Activated CD4-positive, CD25-positive, alpha-beta regulatory T cell (primary cell): ENCODE results near the gene SLC16A12.
"Not testable (repeated sequence)": the region's sequence is repeated elsewhere in the genome, so short reads cannot be mapped to it uniquely, and the experiment has no call there.

Experiments used
- DNase-seq, 4 experiments: peaks; one replicate each; lab custom pipeline; 2025; lab: John Stamatoyannopoulos, UW

SLC16A12 gene

GRCh38 chr10:89468191-89468965 lies 67.0 kb downstream of the SLC16A12 start:
- DNase-seq = no peak

DNA sequence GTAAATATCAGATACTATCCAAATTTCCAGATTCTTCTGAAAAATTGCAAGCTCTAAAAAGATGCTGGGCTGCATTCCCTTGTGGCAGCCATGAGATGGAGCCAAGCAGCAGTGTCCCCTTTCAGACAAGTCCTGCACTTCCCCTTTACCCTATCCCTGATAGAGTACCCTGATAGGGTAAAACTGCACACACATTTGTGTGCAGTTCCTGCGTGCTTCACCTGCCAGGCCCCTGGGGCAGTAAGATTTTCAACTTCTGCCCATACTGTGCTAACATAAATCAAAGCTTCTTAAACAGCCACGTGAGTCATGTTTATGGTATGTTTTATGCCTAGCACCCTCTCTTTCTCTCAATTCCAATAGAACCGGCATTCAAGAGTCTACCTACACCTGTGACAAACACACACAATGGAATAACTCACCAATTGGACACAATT lies 68.8 kb downstream of the SLC16A12 start:
- no peak for DNase-seq

DNA sequence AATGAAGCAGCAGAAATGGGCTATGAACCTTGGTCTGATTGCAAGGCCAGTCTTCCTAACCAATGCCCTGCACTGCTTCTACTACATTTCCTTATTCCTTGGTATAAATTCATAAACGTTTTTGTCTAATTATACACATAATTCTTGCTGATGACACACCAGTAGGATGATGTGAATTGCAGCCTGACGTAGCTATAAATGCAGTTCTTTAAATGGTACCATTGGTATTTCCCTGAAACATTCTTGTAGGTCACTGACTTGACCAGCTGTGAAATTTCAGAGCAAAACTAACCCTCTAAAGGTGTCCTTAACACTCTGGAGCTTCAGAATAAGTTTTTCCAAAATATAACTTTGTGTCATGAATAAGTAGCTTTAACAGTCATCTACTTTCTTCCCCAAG lies 70.2 kb downstream of the SLC16A12 start:
- no peak for DNase-seq

DNA sequence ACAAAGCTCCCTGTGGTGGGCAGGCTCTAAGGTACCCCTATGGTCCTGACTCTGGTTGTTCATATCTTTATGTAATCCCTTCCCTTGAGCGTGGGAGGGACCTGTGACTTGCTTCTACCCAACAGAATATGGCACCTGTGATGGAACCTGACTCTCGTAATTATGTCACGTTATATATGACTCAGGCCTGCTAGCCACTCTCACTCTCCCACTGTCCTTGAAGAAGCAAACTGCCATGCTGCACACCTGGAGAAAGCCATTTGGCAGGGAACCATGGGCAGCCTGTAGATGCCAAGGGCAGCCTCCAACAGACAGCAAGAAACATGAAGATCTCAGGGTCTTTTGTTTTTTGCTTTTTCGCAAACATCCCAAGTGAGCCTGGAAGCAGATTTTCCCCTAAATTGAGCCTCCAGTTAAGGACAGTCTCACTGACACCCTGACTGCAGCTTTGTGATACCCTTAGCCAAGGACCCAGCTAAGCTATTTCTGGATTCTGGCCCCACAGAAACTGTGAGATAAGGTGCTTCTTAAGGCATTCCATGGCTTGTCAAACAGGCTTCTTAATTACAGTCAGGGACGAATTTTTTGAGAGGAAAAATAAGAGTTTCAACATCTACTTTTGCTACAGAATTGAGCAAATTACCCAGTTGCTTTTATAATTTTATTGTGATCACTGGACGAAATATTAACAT lies 71.4 kb downstream of the SLC16A12 start:
- no peak for DNase-seq

- no peak for DNase-seq
These were observed 76.6 kb downstream of the SLC16A12 start for GRCh38 chr10:89458784-89459183.

DNA sequence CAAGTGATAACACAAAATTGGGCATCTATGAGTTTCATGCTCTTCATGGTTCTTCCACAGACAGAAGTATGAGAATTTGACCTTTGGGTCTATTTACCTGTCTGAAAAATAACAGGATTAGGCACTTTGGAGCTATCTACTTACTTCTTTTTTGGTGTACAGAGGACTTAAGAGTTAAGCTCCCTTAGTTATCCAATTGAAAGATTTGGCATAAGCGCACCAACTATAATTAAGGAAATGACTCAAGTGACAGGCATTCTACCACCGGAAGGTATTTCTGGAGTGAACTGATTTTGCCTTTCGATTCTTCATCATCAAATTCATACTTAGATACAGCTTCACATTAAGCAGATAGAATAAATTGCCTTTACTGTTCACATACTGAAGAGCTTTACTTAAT lies 77.1 kb downstream of the SLC16A12 start:
- no peak for DNase-seq

DNA sequence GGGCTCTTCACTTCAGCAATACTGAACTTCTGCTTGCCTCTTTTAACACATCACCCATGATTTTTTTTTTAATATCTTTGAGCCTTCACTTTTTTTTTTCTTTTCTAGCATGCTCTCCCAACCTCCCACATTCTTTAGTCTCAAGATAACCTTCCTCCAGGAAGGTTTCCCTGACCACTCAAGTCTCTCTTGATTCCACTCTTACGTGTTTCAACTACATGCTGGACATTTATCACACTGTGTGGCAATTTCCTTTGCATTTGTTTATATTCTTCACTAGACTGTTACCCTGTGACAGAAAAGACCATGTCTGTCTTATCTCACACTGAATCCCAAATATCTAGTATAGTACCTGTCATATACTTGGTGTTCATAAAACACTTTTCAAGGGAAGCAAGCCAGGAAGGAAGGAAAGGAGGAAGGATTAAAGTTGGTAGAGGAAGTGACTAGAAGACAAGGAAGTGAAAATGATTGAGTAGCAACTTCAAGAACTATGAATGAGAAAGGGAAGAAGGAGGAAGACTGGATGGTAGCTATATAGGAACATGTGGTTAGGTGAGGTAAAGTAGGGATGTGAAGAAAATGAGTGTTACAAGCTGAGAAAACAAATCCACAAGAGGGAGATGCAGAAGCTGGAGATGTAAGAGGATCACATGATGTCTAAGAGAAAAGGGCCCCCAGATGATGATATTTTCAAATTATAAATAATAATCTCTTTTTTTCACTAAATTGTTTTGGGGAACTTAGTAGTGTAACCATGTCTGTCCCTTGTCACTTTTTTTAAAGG lies 80.6 kb downstream of the SLC16A12 start:
- DNase-seq = no peak

GRCh38 chr10:89452193-89452592 lies 83.2 kb downstream of the SLC16A12 start:
- DNase-seq = no peak

DNA sequence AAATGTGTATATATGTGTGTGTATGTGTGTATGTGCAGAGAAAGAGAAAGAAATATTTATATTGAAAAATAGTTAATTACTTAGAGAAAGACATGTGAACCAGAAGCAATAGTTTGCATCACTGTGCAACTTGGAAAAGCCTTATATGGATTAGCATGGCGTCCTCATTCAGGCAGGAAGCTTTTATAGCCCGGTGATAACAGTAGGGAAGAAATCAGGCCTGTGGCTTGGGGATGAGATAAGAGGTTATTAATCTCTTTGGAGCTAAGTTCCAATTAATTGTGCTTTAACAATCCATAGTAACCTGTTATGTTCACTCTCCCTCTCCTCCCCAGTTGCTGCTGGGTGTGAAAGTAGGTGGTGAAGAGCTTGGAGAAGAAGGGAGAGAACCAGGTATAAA lies 84.5 kb downstream of the SLC16A12 start:
- DNase-seq = no peak

DNA sequence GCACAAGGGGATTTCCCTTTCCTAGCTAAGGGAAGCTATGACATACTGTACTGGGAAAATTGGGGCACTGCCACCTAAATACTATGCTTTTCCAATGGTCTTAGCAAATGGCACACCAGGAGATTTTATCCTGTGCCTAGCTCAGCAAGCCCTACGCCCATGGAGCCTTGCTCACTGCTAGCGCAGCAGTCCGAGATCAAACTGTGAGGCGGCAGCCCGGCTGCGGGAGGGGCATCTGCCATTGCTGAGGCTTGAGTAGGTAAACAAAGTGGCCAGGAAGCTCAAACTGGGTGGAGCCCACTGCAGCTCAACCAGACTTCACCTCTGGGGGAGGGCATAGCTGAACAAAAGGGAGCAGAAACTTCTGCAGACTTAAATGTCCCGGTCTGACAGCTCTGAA lies 90.6 kb downstream of the SLC16A12 start:
- DNase-seq = not testable (repeated sequence)

- DNase-seq = no peak
These were observed 93.1 kb downstream of the SLC16A12 start for GRCh38 chr10:89442289-89442688.

GRCh38 chr10:89440226-89441009 lies 95.0 kb downstream of the SLC16A12 start:
- DNase-seq = no peak

DNA sequence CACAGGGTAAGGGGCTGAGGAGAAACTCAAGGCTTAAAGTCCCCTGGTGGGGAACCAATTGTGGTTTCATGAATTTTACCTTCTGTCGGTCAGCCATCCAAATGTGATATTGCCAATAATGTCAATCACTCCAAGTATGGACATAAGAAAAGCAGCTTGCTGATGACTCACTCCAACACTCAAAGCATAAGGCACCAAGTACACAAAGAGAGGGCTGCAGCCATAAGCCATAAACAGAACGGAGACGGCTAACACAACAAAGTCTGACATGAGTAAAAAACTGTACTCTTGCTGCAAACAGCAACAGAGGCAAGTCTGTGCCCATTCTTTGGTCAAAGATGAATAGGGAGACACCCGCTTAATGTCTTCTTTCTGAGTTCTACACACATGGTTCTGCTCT lies 96.9 kb downstream of the SLC16A12 start:
- DNase-seq = no peak

DNA sequence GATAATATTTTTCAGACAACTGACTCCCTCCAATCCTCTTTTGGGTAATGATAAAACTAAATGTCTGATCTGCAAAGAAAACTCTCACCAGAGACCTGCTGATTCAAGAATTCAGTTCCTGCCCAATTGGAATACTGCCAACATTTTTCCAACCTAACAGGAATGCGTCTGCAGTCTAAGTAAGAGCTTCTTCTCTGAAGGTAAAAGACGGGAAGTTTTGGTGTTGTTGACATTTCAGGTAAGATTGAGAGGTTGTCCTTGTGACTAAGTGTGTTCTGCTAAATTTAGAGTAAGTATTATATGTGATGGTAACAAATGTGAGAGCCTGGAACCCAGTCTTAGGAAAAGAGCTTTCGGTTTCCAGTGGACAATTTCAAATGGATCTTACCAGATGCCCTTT lies 103.4 kb downstream of the SLC16A12 start:
- no peak for DNase-seq

- DNase-seq = no peak
These were observed 106.5 kb downstream of the SLC16A12 start for GRCh38 chr10:89428877-89429276.

- DNase-seq = no peak
These were observed 107.8 kb downstream of the SLC16A12 start for GRCh38 chr10:89427629-89428028.

DNA sequence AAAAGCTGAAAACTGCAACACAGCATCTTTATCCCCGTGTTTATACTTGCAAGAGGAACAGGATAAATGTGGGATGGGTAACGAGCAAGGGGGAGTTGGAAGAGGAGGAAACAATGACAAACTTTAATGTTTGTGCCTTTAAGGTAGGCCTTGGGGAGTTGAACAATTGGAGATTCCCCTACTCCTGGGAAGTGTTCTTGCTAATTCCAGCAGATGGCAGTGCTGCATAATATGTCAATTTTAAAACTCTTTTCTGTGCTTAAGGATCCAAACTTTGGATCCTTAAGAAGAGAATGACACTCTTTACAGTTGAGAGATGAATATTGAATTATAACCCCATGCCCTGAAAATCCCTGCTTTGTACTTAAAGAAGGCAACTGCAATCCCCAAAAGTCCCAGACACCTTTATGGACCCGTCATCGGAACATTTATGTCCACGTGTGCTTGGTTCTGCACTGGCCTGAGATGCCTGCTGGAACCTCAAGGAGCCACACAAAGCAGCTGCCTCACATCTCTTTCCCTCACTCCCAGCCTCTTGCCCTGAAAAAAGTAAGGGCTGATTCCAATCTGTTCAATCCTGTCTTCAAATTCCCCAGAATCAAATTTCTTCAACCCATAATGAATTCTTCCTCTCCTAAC lies 109.0 kb downstream of the SLC16A12 start:
- no peak for DNase-seq

DNA sequence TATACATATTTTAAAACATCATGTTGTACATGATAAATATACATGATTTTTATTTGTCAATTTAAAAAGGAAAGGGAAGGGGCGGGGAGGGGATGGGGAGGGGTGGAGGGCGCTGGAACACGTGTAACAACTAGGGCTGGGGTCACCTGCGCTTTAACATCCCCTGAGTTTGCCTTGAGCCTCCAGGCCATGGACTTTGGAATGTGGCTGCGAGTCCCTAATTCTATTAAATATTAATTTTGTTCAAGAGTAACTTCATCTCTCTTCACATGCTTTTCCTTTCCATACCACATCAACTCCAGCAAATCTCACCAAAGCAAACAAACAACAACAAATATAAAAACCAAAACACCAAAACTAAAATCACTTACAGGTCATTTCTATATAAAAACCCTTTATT lies 110.4 kb downstream of the SLC16A12 start:
- DNase-seq = no peak

- no peak for DNase-seq
These were observed 114.3 kb downstream of the SLC16A12 start for GRCh38 chr10:89421018-89421476.

DNA sequence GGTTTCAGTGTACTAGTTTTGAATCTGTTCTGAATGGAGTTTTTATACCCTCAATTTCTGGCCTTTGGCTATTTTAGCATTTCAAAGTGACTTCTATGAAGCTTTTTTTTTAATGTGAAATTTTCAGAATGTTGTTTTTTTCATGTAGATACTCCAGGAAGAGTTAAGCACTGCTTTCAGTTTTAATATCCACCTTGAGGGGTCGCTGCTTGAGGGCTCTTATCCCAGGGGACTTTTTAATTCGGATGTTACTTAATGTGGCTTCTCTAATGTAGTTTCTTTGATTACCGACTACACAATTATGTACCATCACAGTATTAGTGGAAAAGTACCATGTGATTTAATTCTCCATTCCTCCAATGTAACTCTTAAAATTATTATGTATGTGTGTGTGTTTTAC lies 115.8 kb downstream of the SLC16A12 start:
- no peak for DNase-seq

DNA sequence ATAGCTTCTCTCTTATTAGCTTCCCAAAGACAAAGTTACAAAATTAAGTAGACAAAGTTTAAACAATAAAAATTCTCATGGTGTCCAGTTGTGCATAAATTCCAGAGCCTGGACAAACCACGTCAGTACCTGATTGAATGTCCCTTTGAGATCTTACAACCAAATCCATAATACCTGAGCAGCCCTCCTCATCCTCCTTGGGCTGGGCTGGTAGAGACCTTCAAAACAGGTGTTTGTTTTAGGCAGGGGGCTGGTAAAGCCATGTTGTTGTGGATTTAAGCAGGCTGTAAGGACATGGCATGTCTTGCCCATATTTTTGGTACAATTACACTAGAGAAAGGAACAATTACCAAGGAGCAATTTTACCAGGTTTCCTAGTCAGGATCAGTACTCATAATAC lies 118.9 kb downstream of the SLC16A12 start:
- DNase-seq = no peak
